ENCODE results near the gene TOGARAM2.
"Not testable (repeated sequence)": the region's sequence is repeated elsewhere in the genome, so short reads cannot be mapped to it uniquely, and the experiment has no call there.

- TF ChIP-seq CTCF (conservative IDR thresholded peaks at IDR 0.05; ENCODE audit: low read depth, low read length); EZH2 (IDR thresholded peaks at IDR 0.05; ENCODE audit: borderline replicate concordance, low read depth, low read length, poor library complexity, severe bottlenecking): not testable (repeated sequence)
These were observed 109.2 kb downstream of the TOGARAM2 start for GRCh38 chr2:29090311-29090710.

All from A673 (cell line).